Adrenal gland (tissue), 12 donors: ENCODE results near the gene PHIP. TPM values are rescaled to one million over a fixed set of nuclear protein-coding genes. Genes with fewer than 3 reads are reported as not detected.
"Not testable (repeated sequence)": the region's sequence is repeated elsewhere in the genome, so short reads cannot be mapped to it uniquely, and the experiment has no call there.

ENCODE experiments used
- DNase-seq, 7 donors: peaks; one replicate each; pipeline ENCODE4 v3.0.0-alpha.2; 2019 to 2020
- H3K27ac ChIP-seq, 5 donors: fragments of 200-600 bp; sonication (generic) in 4 of 5; 1 replicate in 3 of 5; 2 replicates in 2 of 5; pipeline versions ENCODE4 v1.5.1 to v1.8.0; 2016 to 2020; ENCODE audit warnings: mild to moderate bottlenecking in 1 of 5
- H3K27me3 ChIP-seq: fragments of 200-600 bp; 2 replicates; pipeline ENCODE4 v1.8.0; 2021
- H3K36me3 ChIP-seq, 2 donors: fragments of 200-600 bp; replicated peaks in 1 of 2; 1 replicate in 1 of 2; 2 replicates in 1 of 2; pipeline versions ENCODE4 v1.5.1 to v1.8.0; 2018 to 2022
- H3K4me1 ChIP-seq, 2 donors: fragments of 200-600 bp; replicated peaks in 1 of 2; 1 replicate in 1 of 2; 2 replicates in 1 of 2; pipeline versions ENCODE4 v1.5.1 to v1.8.0; 2018 to 2021
- H3K4me3 ChIP-seq, 4 donors: fragments of 200-600 bp; sonication (generic) in 3 of 4; one replicate each; pipeline ENCODE4 v1.5.1; 2016 to 2018
- H3K9me3 ChIP-seq, 3 donors: fragments of 200-600 bp; sonication (generic) in 1 of 3; replicated peaks in 1 of 3; 1 replicate in 2 of 3; 2 replicates in 1 of 3; pipeline versions ENCODE4 v1.5.1 to v1.8.0; 2016 to 2021
- CTCF ChIP-seq, 6 experiments: fragments of 450-650 bp in 4 of 6; fragments of 200-600 bp in 2 of 6; sonication (generic) in 1 of 6; IDR thresholded peaks; 1 replicate in 5 of 6; 2 replicates in 1 of 6; pipeline versions ENCODE4 v1.5.1 to v1.8.0; 2016 to 2021; ENCODE audit warnings: antibody characterized with exemption in 6 of 6, mild to moderate bottlenecking in 2 of 6, moderate library complexity in 1 of 6
- POLR2A ChIP-seq, 2 donors: fragments of 450-650 bp; IDR thresholded peaks; one replicate each; pipeline ENCODE4 v1.6.1; 2017; ENCODE audit warnings: antibody characterized with exemption in 2 of 2, mild to moderate bottlenecking in 2 of 2, moderate library complexity in 1 of 2
- WGBS, 4 donors: extraction: QIAGEN DNeasy Blood & Tissue Kit in 2 of 4; methylation state at CpG; one replicate each; pipeline versions ENCODE4 v1.1.5 to v1.1.7; 2013 to 2017; 5-methylcytosine and 5-hydroxymethylcytosine counted together
- intact Hi-C, 2 donors: fragments of 100-400 bp; cut with DNase I; formaldehyde crosslinking; loops; one replicate each; pipeline versions ENCODE4 v1.14.1 to v1.15.0; 2022 to 2023
- polyA plus RNA-seq, 3 donors: library from polyadenylated mRNA; stranded (reverse); fragments of 200-250 nt in 2 of 3; fragments of 350-450 nt in 1 of 3; fragmentation: Illumina TruSeq in 1 of 3; extraction: RNeasy Lipid Tissue Mini Kit (QIAGEN cat#74804) in 1 of 3; gene quantifications; one replicate each; pipeline ENCODE4 v1.2.3, GENCODE V29; 2013 to 2014
- total RNA-seq, 9 donors: library from RNA; depleted of rRNA in 4 of 9; stranded (reverse); fragments of >200 nt in 4 of 9; fragments of 120-200 nt in 1 of 9; fragmentation: NEBNext Ultra II Directional in 1 of 9; extraction: Animal tissue kit (Norgen Biotek cat#: 25700) in 1 of 9; gene quantifications; one replicate each; pipeline versions ENCODE4 v1.1.0 to v1.2.4, GENCODE V29; 2013 to 2023
- donor health status: healthy with polysubstance abuse.
- donor health status: Bipolar disorder and iron deficiency.
- donor health status: DM: yes; HTN: yes; CAD: no.
- donor health status: DM: no; HTN: no; CAD: no.
- donor health status: DM: no; HTN: no; CAD: no.
- donor health status: DM: yes; HTN: yes; CAD: no.

Gene PHIP
- total and polyA plus RNA-seq, 12 donors = 7.7 to 24.1 (median 16.8) TPM

GRCh38 chr6:78909391-78909790, 168.7 kb downstream of the PHIP start:
- H3K27ac ChIP-seq = no peak overlapping the region
- no peak for TF ChIP-seq POLR2A (IDR thresholded peaks at IDR 0.05)
- TF ChIP-seq CTCF (IDR thresholded peaks at IDR 0.05) = no peak
- no peaks in the 10 kb centered on the region for H3K9me3 ChIP-seq
- DNase-seq = peak in 1 of 7 donors; percentile 8
- 68 to 78% (median 71%) methylated on average over 3 of the region's 3 CpGs for WGBS, 4 donors
- H3K36me3 ChIP-seq = no peaks in the 10 kb centered on the region
- intact Hi-C loops = no loop called here
- H3K4me3 ChIP-seq = no peak overlapping the region
- H3K27me3 ChIP-seq = no peaks in the 10 kb centered on the region
- H3K4me1 ChIP-seq = no peaks in the 10 kb centered on the region

GRCh38 chr6:78908621-78909020, 169.4 kb downstream of the PHIP start:
- Histone ChIP-seq H3K9me3 (no peaks in the 10 kb centered on the region), H3K4me3 (no peak overlapping the region), H3K27ac (no peak overlapping the region), H3K36me3 (no peaks in the 10 kb centered on the region), H3K4me1 (no peaks in the 10 kb centered on the region), H3K27me3 (no peaks in the 10 kb centered on the region)
- 81 to 92% (median 85%) methylated on average over 2 of the region's 2 CpGs for WGBS, 4 donors
- intact Hi-C loops = no loop called here
- no peak for DNase-seq
- TF ChIP-seq CTCF (IDR thresholded peaks at IDR 0.05) (no peak), POLR2A (IDR thresholded peaks at IDR 0.05) (no peak)

GRCh38 chr6:78896227-78896626, 181.8 kb downstream of the PHIP start:
- no peak for TF ChIP-seq POLR2A (IDR thresholded peaks at IDR 0.05)
- no peak for TF ChIP-seq CTCF (IDR thresholded peaks at IDR 0.05)
- Histone ChIP-seq H3K27me3 (no peaks in the 10 kb centered on the region), H3K27ac (no peak overlapping the region), H3K36me3 (no peaks in the 10 kb centered on the region), H3K4me1 (peaks cover 0 to 4% of the 10 kb centered on the region in 2 donors), H3K4me3 (no peak overlapping the region), H3K9me3 (no peaks in the 10 kb centered on the region)
- 83 to 91% (median 87%) methylated on average over 2 of the region's 2 CpGs for WGBS, 4 donors
- DNase-seq = no peak
- intact Hi-C loops = no loop called here

GRCh38 chr6:78889901-78890300, 188.2 kb downstream of the PHIP start:
- 94 to 95% (median 94%) methylated on average over 5 of the region's 5 CpGs for WGBS, 4 donors
- H3K36me3 ChIP-seq, DNase-seq, H3K9me3 ChIP-seq, intact Hi-C loops, H3K4me1 ChIP-seq, H3K27ac ChIP-seq, H3K4me3 ChIP-seq, H3K27me3 ChIP-seq: not testable (repeated sequence)

Other genes with a start within 250 kb of the PHIP start
- 1 to 10 TPM; 2.3 to 8.5 (median 4.9) TPM for gene IRAK1BP1, start 210.7 kb downstream of the PHIP start, total RNA-seq
- 1 to 10 TPM; 2.0 to 5.8 (median 3.9) TPM for gene IRAK1BP1, start 210.7 kb downstream of the PHIP start, polyA plus RNA-seq
- 100 to 1,000 TPM in 7 of 9 donors, 10 to 100 TPM in 2; 87.5 to 207 (median 122) TPM for gene HMGN3, start 156.4 kb upstream of the PHIP start, total RNA-seq
- gene HMGN3, start 156.4 kb upstream of the PHIP start, polyA plus RNA-seq = 100 to 1,000 TPM; 215 to 271 (median 215) TPM